B cell (primary cell): ENCODE measurements around the gene MRPS12.

Experiments
- CTCF ChIP-seq: fragments of 200-600 bp; IDR thresholded peaks from one replicate; pipeline ENCODE4 v1.8.0; 2022; ENCODE audit warnings: antibody characterized with exemption, mild to moderate bottlenecking
- EZH2 ChIP-seq: IDR thresholded peaks from 2 replicates; pipeline ENCODE4 v1.6.1; 2012; ENCODE audit warnings: borderline replicate concordance, low read depth, mild to moderate bottlenecking, moderate library complexity, low read length; ENCODE audit not compliant: insufficient read depth, poor library complexity, severe bottlenecking

- no peak for TF ChIP-seq CTCF
- TF ChIP-seq EZH2: no peak
Observed at GRCh38 chr19:38939957-38940356, 9.2 kb downstream of the MRPS12 start.
